ENCODE results near the gene AKAP1.

DNA sequence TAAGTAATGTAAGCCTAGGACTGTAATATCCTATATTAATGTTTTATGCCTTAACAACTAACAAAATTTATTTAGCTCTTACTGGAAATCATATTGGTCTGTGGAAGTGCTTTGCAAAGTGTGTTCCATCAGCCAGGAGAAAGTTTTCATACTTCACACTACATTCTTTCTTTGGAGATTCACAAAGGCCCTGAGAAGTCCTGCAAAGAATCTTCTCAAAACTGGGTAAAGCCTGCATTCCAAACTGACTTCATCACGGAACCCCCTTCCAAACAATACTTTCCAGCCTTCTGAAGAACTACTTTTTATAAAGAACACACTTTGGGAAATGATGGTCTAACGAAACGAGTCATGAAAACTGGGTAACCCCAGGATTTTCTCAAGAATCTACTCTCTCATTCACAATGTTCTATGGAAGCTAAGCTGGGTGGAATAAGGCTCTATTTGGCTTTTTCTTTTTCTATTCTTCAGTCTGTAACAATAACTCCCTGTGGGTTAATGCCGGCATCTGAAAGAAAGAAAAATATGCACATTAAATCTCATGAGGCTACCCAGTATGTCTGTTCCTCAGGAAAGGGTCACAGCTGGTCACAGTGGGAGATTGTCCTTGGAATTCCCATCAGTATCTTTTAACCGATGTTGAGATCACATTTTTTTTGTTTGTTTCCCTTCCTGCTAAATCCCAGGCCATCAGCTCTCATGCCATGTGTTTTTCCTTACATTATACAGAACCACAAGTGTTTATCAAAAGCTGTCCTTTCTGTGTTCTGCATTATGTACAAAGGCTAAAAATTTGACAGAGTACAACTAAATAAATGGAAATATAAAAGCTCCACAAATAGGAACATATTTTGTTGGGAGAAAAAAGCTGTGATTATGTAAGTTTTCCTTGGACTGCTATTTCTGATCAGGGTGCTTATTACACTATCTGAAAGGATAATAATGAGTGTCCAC lies 12.8 kb upstream of the AKAP1 start:
- TF ChIP-seq MAX (IDR thresholded peaks at IDR 0.05; ENCODE audit: low read depth) (no peak), CTCF (IDR thresholded peaks at IDR 0.05) (no peak), EP300 (IDR thresholded peaks at IDR 0.05; ENCODE audit: borderline replicate concordance in 1 of 2, low read depth in 1 of 2, low read length in 1 of 2) (peak in 1 of 2 experiments; percentile 49; a peak in 1 of 4 replicates), CHD2 (IDR thresholded peaks at IDR 0.05; ENCODE audit: low read length, partially characterized antibody) (no peak), POLR2AphosphoS5 (IDR thresholded peaks at IDR 0.05; ENCODE audit: low read depth, low read length) (no peak), RAD21 (IDR thresholded peaks at IDR 0.05; ENCODE audit: low read length) (no peak), ELF1 (IDR thresholded peaks at IDR 0.05) (no peak), RCOR1 (IDR thresholded peaks at IDR 0.05; ENCODE audit: low read length) (no peak), FOXM1 (IDR thresholded peaks at IDR 0.05; ENCODE audit: low read depth) (no peak), TAF1 (IDR thresholded peaks at IDR 0.05; ENCODE audit: borderline replicate concordance, low read depth, low read length) (no peak), YY1 (IDR thresholded peaks at IDR 0.05; ENCODE audit: low read depth) (no peak)
- TF ChIP-seq, protein P1, sequence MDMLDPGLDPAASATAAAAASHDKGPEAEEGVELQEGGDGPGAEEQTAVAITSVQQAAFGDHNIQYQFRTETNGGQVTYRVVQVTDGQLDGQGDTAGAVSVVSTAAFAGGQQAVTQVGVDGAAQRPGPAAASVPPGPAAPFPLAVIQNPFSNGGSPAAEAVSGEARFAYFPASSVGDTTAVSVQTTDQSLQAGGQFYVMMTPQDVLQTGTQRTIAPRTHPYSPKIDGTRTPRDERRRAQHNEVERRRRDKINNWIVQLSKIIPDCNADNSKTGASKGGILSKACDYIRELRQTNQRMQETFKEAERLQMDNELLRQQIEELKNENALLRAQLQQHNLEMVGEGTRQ (IDR thresholded peaks at IDR 0.05; ENCODE audit: borderline replicate concordance, low read depth, low read length), result no peak
- TF ChIP-seq, protein P2, sequence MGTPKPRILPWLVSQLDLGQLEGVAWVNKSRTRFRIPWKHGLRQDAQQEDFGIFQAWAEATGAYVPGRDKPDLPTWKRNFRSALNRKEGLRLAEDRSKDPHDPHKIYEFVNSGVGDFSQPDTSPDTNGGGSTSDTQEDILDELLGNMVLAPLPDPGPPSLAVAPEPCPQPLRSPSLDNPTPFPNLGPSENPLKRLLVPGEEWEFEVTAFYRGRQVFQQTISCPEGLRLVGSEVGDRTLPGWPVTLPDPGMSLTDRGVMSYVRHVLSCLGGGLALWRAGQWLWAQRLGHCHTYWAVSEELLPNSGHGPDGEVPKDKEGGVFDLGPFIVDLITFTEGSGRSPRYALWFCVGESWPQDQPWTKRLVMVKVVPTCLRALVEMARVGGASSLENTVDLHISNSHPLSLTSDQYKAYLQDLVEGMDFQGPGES (IDR thresholded peaks at IDR 0.05; ENCODE audit: low read depth, low read length), result no peak
- TF ChIP-seq, protein P3, sequence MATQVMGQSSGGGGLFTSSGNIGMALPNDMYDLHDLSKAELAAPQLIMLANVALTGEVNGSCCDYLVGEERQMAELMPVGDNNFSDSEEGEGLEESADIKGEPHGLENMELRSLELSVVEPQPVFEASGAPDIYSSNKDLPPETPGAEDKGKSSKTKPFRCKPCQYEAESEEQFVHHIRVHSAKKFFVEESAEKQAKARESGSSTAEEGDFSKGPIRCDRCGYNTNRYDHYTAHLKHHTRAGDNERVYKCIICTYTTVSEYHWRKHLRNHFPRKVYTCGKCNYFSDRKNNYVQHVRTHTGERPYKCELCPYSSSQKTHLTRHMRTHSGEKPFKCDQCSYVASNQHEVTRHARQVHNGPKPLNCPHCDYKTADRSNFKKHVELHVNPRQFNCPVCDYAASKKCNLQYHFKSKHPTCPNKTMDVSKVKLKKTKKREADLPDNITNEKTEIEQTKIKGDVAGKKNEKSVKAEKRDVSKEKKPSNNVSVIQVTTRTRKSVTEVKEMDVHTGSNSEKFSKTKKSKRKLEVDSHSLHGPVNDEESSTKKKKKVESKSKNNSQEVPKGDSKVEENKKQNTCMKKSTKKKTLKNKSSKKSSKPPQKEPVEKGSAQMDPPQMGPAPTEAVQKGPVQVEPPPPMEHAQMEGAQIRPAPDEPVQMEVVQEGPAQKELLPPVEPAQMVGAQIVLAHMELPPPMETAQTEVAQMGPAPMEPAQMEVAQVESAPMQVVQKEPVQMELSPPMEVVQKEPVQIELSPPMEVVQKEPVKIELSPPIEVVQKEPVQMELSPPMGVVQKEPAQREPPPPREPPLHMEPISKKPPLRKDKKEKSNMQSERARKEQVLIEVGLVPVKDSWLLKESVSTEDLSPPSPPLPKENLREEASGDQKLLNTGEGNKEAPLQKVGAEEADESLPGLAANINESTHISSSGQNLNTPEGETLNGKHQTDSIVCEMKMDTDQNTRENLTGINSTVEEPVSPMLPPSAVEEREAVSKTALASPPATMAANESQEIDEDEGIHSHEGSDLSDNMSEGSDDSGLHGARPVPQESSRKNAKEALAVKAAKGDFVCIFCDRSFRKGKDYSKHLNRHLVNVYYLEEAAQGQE (IDR thresholded peaks at IDR 0.05; ENCODE audit: low read depth, low read length), result no peak

Data from SK-N-SH (cell line).